Activated CD8-positive, alpha-beta T cell treated with anti-CD3 and anti-CD28 coated beads, Interleukin-2, amount 10 ng/mL, durations not matched to agents 7 days and 5 days (primary cell): ENCODE data around the gene MRPL2. TPM values are rescaled to one million over a fixed set of nuclear protein-coding genes. Genes with fewer than 3 reads are reported as not detected.

Experiments used
- total RNA-seq, 2 experiments: library from RNA; stranded (reverse); gene quantifications; one replicate each; pipeline ENCODE4 v1.2.3, GENCODE V29; 2021

The MRPL2 gene
- total RNA-seq, 2 experiments from 2014 or later: 57.5 to 58.7 TPM

Other genes starting within 250 kb of the MRPL2 start
- 10 to 100 TPM; 74.1 to 77.9 TPM for gene RPL7L1, start 179.8 kb downstream of the MRPL2 start, total RNA-seq
- not detected for gene PTCRA, start 143.4 kb downstream of the MRPL2 start, total RNA-seq
- 10 to 100 TPM; 86.0 to 87.6 TPM for gene CNPY3, start 130.0 kb downstream of the MRPL2 start, total RNA-seq
- 1 to 10 TPM; 1.1 to 1.2 TPM for gene GNMT, start 98.7 kb downstream of the MRPL2 start, total RNA-seq
- 10 to 100 TPM; 11.1 to 12.0 TPM for gene PEX6, start 80.3 kb downstream of the MRPL2 start, total RNA-seq
- 10 to 100 TPM; 63.1 to 66.5 TPM for gene PPP2R5D, start 74.9 kb downstream of the MRPL2 start, total RNA-seq
- 10 to 100 TPM; 77.1 to 84.1 TPM for gene MEA1, start 45.5 kb downstream of the MRPL2 start, total RNA-seq
- gene KLHDC3, start 45.2 kb downstream of the MRPL2 start, total RNA-seq: 10 to 100 TPM; 75.4 to 76.0 TPM
- gene RRP36, start 37.8 kb downstream of the MRPL2 start, total RNA-seq: 10 to 100 TPM; 84.3 to 92.8 TPM
- 1 to 10 TPM; 8.5 to 8.9 TPM for gene CUL7, start 5.6 kb downstream of the MRPL2 start, total RNA-seq
- 10 to 100 TPM; 11.1 to 12.4 TPM for gene KLC4, start 197 bp upstream of the MRPL2 start, total RNA-seq
- 1 to 10 TPM; 1.2 to 1.8 TPM for gene PTK7, start 16.9 kb upstream of the MRPL2 start, total RNA-seq
- 10 to 100 TPM; 41.4 to 43.8 TPM for gene SRF, start 111.8 kb upstream of the MRPL2 start, total RNA-seq
- gene CUL9, start 122.8 kb upstream of the MRPL2 start, total RNA-seq: 10 to 100 TPM; 50.0 to 51.2 TPM
- 10 to 100 TPM; 42.5 to 47.2 TPM for gene DNPH1, start 170.0 kb upstream of the MRPL2 start, total RNA-seq
- not detected for gene TTBK1, start 184.0 kb upstream of the MRPL2 start, total RNA-seq
- not detected for gene SLC22A7, start 238.8 kb upstream of the MRPL2 start, total RNA-seq
- gene CRIP3, start 249.4 kb upstream of the MRPL2 start, total RNA-seq: not detected